Stimulated activated CD8-positive, alpha-beta memory T cell treated with anti-CD3 and anti-CD28 coated beads, Interleukin-15, amount 100 ng/mL, for 48 hours (primary cell): ENCODE data around the gene TUFT1.
"Not testable (repeated sequence)": the region's sequence is repeated elsewhere in the genome, so short reads cannot be mapped to it uniquely, and the experiment has no call there.

Experiments used
- DNase-seq, 2 donors: peaks; one replicate each; pipeline ENCODE4 v3.0.0-alpha.2; 2020; ENCODE audit warnings: low read depth in 2 of 2

Gene TUFT1

DNA sequence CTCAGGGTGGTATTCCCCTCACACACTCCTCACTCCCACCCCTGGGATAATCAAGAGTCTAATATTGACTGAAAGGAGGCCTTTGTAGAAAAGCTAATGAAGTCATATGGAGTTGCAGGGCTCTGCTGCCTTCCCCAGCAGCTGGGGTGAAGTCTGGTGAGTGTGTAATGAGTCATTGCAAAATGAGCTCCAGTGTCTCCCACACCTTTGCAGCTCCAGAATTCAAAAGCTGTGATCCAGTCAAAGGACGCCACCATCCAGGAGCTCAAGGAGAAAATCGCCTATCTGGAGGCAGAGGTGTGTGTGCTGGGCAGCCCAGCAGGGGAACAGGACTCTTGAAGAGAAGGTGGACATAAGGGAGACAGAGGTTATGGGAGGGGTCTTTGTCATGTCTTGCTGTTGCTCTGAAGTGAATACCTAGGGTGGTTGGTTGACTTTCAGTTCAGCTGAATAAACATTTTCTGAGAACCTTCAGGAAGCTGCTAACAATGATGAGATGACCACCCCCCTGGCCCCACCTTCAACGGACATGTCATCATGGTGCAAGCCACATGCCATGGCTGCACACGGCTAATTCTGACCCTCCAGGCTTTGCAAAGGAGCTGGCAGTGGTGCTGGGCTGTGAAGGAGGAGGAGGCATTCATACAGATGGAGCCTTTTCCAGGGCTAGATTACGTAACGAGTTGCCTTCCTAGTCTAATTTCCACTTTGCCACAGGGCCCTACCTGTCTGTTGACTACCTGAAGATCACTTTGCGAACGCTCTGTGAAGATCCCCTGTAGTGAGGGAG, 39.5 kb downstream of the TUFT1 start:
- no peak for DNase-seq

DNA sequence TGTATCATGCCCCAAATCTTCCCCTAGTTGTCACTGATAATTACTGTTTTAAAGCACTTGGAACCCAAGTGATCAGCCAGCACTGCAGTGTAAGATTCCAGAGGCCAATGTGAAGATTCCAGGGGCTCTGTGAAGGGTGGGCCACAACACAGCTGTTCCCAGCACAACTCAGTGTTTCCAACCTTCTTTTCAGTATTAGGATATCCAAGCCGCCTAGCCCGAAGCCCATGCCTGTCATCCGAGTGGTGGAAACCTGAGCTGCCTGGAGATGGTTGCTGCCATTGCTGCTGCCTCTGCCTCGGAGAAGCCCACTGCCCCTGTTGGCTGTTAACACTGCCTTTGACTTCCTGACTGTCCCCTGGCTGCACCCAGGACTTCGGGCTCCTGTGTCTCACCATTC, 41.3 kb downstream of the TUFT1 start:
- DNase-seq, result no peak

DNA sequence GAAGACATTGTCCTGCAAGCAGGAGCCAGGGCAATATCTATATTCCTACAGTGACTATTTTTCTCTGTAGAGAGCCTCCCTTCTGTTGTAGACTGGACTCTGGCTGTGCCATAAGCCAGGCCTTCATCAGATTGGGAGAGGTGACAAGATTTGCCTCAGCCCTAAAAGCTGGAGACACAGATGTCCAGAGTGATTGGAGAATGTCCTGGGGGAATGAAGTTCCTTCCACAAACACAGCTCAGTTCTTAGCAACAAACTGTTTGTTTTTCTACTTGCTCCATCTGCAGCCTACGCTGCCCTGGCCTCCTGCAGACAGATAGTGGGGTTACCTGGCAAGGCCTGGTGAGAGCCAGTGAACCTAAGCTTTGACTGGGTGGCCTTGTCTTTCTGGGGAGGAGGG, 41.8 kb downstream of the TUFT1 start:
- no peak for DNase-seq

DNA sequence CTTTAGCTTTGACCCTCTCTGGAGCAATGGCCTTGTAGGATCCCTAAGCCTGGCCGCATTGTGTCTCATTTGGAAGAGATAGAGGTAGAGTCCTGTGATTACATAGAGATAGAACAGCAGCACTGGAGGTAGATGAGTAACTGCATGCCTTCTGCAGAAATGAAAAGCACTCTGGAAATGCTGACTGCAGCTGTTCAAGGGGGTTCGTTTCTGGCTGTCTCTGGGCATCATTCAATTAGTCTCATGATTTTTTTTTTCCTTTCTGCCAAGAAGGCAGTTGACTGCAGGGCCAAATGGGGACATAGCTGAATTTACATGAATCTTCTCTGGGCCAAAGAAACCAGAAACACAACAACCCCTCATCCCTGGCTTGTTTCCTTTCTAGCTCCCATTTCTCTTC, 43.7 kb downstream of the TUFT1 start:
- no peak for DNase-seq

DNA sequence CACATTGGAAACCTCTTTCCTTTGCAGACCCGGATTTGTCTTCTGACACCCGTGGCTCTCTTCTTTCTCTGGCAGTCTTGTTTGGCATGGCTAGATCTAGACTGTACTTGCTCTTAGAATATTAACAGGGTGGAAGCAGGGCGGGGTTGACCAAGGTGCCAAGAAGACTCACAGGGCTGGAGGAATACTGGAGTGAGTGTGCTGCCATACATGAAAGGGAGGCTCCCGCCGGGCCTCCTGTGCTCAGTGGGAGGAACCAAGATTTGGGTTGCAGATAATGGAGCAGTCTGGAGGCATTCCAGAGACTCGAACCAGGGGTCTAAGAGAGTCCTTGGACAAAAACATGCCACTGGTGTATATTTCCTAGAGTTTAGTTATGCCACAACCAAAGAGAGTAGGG, 44.2 kb downstream of the TUFT1 start:
- no peak for DNase-seq

DNA sequence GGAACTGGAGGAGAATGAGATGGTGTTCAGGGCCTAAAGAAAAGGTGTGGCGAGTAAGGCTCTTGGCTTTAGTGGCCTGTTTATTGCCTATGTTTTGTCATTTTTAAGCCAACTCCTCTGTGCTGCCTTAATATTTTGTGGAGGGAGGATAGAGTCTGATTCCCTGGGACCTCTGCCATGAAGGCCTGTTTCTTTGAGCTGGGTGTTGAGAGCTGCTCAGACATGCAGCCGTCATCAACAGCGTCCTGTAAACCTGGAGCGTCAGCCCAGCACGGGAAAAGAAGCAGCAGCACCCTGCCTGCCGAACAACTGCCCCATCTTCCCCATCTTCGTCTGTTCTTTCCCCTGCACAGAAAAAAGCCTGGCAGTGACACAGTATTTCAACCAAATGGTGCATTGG, 44.7 kb downstream of the TUFT1 start:
- DNase-seq, result no peak

DNA sequence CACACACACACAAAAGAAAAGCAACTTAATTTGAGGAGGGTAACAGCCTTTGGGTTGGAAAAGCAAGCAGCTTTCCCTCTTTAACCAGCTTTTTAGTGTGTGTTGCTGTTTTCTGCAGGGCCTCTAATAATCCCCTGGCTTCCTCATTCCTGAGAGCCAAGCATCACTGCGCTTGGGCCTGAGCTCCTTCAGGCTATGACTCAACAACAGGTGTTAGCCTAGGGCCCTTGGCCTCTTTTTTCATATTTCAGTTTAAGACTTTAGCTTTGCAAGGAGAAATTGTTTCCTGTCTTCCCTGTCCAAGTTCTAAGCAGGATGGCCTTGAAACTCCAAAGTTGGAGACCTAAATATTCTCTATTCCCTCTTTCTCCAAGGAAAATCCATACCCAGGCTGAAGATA, 45.5 kb downstream of the TUFT1 start:
- no peak for DNase-seq

DNA sequence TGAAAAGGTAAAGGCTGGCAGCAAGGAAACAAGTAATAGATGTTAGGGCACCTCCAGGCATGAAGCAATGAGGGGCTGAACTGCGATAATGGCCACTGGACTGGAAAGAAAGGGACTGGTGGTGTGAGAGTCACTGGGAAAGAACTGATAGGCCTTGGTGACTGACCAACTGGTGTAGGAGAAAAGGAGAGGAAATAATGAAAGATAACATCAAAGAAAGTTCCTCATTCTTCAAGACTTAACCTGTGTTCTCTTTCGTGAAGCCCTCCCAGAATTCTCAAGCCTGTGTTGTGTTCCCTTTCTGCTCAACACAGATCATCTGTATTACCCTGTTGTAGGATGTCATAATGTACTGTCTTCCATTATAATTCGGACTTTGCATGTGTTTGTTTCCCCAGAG, 50.9 kb downstream of the TUFT1 start:
- no peak for DNase-seq

DNA sequence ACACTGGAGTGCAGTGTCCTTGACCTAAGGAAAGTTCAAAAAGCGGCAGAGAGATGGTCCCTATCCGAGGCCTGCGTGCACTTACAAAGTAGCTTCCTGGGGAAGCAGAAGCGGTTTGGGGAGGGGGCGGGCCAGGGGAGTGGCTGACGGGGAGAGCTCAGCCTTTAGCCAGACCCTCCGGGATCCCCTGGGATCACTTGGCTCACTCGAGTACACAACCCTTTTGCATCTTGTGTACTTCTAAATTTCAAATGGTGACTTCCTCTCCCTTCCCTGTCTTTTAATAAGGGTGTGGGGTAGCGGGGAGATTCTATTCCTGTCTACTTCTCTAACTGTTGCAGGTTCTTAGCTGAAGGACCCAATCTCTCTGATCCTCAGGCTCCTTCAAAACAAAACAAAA, 53.6 kb downstream of the TUFT1 start:
- DNase-seq, result no peak

DNA sequence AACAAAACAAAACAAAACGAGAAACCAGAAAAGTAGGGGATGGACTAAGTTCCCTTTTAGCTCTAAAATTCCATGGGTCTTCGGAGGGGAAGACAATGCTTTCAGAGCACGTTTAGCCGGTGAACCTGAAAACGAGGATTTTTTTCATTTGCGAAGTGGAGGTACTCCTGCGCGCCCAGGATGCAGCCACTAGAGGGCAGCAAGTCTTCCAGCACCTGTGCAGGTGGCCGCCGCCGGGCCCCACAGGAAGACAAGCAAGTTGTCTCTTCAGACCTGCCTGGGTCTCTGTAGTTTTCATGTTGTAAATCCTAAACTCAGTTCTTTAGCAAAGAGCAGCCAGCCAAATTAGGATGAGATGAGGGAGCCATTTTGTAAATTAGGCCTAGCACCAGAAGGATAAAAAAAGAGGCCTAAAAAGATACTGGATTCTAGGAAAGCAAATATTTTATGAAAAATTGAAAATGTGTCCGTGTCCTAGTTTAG, 54.1 kb downstream of the TUFT1 start:
- peak; percentile 67 to 69 for DNase-seq

DNA sequence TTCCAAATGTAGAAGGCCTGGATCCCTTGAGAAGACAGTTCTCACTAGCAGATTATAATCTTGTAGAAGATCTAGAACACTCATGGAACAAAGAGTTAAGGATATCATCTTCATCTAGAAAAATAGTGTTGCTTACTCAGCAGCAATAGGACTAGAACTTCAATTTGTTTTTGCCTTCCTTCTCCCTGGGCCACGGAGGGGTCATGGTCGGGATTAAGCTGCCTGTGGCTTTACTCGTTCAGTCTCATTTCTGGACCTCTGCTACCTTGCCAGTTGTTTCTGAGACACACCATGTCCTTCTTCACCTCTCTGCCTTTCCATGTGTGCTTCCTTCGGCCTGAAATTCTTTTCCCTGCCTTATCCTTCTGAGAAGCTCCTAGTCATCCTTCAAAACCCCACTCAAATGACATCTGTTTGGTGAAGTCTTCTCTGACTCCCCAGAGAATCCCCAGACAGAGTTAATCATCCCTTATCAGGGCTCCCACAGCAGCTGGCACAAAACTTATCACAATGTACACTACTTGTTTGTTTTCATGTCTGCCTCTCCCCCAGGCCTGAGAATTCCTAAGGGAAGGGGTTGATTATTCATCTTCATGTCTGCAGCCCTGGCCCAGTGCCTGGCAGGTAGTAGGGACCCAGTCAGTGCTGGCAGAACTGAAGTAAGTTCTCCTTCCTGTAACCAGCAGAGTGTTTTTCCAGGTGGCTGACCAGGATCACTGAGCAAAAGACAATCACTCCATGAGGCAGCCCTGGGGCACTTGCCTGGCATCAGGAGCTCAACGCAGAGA, 56.3 kb downstream of the TUFT1 start:
- no peak for DNase-seq

DNA sequence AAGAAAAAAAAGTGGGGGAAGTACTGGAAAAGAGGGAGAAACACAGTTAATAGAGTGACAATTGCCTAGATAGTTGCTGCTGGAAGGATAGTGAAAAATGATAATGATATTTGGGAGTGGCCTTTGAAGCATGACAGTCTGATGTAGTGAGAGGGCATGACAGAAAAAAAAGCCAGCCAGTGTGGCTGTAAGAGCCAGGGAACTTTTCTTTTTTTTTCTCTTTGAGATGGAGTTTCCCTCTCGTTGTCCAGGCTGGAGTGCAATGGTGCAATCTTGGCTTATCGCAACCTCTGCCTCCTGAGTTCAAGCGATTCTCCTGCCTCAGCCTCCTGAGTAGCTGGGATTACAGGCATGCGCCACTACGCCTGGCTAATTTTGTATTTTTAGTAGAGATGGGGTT, 62.4 kb downstream of the TUFT1 start:
- DNase-seq, result not testable (repeated sequence)

DNA sequence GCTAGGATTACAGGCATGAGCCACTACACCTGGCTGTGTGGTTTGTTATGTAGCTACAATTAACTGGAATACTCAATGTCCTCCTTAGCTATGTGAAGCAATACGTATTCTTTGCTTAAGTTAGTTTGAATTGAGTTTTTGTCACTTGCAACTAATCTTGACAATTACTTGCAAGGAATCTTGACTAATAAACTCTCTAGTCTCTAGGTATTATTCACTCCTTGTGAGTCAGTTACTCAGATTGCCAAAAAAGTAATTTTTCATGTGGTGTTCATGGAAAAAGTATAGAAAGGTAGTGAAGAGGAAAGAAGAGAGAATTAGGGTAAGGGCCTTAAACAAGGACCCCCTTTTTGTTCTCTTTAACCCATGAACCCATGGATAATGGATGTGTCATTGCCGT, 64.2 kb downstream of the TUFT1 start:
- no peak for DNase-seq

DNA sequence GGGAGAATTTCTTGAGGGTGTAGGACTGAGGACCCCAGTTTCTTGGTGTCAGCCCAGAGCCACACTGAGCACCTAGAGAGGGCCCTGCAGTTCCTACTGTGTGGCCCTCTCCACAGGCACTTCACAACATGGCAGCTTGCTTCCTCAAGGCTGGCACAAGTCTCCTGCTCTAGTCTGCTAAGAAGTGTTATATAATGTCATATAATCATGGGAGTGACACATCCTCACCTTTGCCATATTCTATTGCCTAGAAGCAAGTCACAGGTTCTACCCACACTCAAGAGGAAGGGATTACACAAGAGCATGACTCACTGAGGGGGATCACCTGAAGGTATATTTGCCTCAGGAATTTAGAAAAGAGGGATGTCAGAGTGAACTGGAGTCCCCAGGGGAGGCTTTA, 66.3 kb downstream of the TUFT1 start:
- no peak for DNase-seq

DNA sequence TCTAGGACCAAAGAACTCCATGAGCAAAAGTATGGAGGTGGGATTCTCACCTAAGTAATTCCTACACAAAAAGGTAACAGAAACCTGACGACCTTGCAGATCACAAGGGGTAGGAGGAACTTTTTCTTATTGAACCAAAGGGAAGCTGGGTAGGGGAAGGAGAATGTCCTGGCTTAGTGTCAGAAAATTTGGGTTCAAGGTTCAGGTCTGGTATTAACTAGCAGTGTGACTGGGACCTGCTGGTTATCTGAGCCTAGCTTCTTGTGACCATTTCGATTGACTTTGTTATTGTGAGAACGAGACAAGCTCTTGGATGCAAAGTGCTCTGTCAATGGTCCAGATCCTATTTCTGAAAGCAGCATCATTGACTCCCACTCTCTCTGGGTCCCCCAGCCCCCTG, 66.7 kb downstream of the TUFT1 start:
- DNase-seq, result no peak

DNA sequence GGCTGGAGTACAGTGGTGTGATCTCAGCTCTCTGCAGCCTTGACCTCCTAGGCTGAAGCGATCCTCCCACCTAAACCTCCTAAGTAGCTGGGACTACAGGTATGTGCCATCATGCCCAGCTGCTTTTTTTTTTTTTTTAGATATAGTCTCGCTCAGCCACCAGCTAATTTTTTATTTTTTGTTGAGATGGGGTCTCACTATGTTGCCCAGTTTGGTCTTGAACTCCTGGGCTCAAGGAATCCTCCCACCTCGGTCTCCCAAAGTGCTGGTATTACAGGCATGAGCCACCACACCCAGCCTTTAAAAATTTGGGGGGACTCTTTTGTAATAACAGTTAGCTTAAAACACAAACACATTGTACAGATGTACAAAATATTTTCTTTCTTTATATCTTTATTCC, 70.0 kb downstream of the TUFT1 start:
- DNase-seq, result no peak

DNA sequence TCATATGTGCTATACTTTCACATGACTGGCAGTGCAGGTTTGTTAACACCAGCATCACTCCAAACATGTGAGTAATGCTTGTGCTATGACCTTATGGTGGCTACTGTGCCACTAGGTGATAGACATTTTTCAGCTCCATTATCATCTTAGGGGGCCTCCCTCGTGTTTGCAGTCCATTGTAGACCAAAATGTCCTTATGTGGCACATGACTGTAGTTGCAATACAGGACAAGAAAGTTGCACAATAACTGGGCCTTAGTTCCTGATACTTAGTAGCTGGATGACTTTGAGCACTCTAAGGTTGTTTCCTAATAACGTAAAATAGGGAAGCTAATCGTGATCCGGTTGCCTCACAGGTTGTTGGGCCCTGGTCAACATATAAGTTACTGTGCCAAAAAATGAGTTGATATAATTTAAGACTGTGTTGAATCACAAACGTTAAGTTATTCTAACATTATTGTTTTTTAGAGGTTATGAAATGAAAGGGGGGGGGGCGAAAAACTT, 71.2 kb downstream of the TUFT1 start:
- no peak for DNase-seq

DNA sequence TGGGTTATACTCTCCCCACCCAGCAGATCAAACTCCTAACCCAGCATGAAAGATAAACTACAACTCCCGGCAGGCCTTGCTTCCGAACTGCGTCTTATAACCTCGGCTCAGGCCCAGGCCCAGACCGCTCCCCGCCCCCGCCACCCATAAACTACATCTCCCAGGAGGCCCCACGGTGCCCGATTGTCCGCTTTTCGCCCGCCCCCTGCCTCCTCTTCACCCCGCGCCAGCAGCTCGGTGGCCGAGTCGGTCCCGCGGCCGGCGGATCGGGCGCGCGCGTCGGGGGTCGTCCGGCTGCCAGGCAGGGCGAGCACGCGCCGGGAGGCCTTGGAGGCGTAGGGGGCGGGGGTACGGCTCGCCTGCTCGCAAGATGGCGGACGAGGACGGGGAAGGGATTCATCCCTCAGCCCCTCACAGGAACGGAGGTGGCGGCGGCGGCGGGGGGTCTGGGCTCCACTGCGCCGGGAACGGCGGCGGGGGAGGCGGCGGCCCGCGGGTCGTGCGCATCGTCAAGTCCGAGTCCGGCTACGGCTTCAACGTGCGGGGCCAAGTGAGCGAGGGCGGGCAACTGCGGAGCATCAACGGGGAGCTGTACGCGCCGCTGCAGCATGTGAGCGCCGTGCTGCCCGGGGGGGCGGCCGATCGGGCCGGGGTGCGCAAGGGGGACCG, 71.9 kb downstream of the TUFT1 start, which contains the start of gene SNX27:
Gene SNX27, plus strand, starts transcription at position 219 of the 669 bp plus-strand sequence. Its CDS starts 152 bp downstream, at position 371.
- DNase-seq, result peak; percentile 79

DNA sequence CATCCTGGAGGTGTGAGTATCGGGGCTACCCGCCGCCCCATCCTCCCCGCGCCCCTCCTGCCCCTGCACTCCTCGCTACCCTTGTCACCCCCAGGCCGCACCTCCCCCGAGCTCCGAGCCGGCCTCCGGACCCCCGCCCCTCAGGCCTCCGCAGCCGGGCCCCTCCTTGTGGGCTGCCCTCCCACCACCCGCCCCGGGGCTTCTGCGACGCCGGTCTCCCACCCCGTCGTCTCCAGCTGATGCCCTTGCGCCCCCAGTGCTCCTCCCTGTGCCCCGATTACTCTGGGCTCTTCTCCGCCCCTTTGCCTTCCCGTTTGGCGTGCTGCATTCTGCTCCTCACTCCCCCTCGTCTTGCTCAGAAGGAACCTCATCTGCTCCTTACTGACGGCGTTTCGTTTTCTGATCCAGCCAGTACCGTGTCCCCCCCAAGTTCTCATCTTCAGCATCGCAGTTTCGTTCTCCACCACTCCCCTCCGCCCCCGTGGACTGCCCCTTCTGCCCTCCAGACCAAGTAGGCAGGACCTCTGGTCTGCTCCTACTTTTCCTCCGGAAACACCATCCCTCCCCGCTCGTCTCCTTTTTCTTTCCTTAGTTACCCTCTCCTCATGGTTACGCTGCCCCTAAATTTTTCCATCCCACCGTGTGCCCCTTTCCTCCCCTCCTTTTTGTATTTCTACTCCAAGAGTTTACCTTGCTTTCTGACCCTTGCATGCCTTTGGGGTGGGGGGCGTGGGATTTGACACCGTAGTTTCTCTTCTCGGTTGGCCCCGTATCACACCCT, 72.6 kb downstream of the TUFT1 start:
- peak in 1 of 2 donors; percentile 11 for DNase-seq

DNA sequence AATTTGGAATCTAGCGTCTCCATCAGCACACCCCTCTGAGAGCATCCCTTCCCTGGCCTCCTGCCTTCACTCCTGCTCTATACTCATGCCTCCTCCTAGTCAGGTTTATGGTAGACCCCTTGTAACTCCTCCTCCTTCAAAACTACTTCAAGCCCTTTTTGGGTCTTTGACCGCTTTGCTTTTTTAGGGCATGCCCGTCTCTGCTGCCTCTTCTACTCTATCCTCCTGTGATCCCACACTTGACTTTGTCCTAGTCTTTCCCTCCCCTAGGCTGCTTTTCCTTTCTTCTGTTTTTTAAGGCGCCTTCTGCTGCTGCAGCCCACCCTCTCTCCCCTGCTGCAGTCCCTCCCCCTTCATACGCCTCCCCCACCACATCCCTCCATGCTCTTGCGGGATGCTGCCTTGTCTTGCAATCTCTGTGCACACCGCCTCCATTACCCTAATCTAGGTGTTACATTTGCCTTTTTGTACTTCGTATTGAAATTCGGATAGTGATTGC, 73.2 kb downstream of the TUFT1 start:
- no peak for DNase-seq
